Vagina (tissue), 2 donors: Measurements from ENCODE around the gene SPINT2.

Experiments
- POLR2AphosphoS5 ChIP-seq, 2 donors: sonication (generic); formaldehyde crosslinking; IDR thresholded peaks; one replicate each; pipeline ENCODE4 v1.9.0; 2017; ENCODE audit warnings: antibody characterized with exemption in 2 of 2, mild to moderate bottlenecking in 2 of 2, low read depth in 1 of 2; ENCODE audit not compliant: insufficient read depth in 1 of 2
- TF ChIP-seq, protein P1 (sequence below), 3 experiments: fragments of 450-650 bp in 2 of 3; fragments of 200-600 bp in 1 of 3; sonication (generic) in 1 of 3; IDR thresholded peaks; one replicate each; pipeline ENCODE4 v1.5.1; 2017 to 2019; ENCODE audit warnings: antibody characterized with exemption in 3 of 3, mild to moderate bottlenecking in 2 of 3, moderate library complexity in 2 of 3

DNA sequence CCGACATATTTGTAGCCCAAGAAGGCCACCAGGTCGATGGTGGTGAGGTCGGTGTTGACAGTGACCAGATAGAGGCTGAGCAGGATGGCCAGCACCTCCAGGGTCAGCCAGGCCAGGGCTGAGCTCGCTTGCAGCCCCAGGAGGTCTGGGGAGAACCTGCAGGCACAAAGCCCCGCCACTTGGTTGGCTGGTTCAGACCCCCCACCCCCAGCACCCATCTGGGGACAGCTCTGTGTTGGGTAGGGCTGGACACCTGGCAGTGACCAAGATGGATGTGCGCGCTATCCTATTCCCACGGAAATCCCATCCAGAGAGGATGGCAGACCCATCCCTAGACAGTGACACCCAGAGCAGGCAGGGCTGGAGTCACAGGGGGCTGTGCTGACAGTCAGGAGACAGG lies 43.2 kb downstream of the SPINT2 start:
- TF ChIP-seq, protein P1, sequence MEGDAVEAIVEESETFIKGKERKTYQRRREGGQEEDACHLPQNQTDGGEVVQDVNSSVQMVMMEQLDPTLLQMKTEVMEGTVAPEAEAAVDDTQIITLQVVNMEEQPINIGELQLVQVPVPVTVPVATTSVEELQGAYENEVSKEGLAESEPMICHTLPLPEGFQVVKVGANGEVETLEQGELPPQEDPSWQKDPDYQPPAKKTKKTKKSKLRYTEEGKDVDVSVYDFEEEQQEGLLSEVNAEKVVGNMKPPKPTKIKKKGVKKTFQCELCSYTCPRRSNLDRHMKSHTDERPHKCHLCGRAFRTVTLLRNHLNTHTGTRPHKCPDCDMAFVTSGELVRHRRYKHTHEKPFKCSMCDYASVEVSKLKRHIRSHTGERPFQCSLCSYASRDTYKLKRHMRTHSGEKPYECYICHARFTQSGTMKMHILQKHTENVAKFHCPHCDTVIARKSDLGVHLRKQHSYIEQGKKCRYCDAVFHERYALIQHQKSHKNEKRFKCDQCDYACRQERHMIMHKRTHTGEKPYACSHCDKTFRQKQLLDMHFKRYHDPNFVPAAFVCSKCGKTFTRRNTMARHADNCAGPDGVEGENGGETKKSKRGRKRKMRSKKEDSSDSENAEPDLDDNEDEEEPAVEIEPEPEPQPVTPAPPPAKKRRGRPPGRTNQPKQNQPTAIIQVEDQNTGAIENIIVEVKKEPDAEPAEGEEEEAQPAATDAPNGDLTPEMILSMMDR (IDR thresholded peaks at IDR 0.05), result no peak
- no peak for TF ChIP-seq POLR2AphosphoS5 (IDR thresholded peaks at IDR 0.05; ENCODE audit: insufficient read depth in 1 of 2, low read depth in 1 of 2)
